Measurements from ENCODE around the gene KAZN.

The KAZN gene

GRCh38 chr1:14835725-14836124 is 237.2 kb downstream of the KAZN start:
- Histone ChIP-seq H3K27me3 (ENCODE audit: insufficient read depth, low read length) (no peaks in the 10 kb centered on the region), H3K4me3 (ENCODE audit: low read length) (no peak overlapping the region), H3K9me3 (ENCODE audit: insufficient read depth, low read depth, low read length) (no peaks in the 10 kb centered on the region), H3K36me3 (ENCODE audit: insufficient read depth, low read depth, low read length) (no peaks in the 10 kb centered on the region), H3K9ac (ENCODE audit: low read depth, low read length) (no peak overlapping the region), H3K4me1 (ENCODE audit: insufficient read depth, low read length) (0 out of 2 replicates have a peak, but pooled peaks cover 3% of the 10 kb centered on the region), H3K27ac (ENCODE audit: low read length) (no peak overlapping the region)

DNA sequence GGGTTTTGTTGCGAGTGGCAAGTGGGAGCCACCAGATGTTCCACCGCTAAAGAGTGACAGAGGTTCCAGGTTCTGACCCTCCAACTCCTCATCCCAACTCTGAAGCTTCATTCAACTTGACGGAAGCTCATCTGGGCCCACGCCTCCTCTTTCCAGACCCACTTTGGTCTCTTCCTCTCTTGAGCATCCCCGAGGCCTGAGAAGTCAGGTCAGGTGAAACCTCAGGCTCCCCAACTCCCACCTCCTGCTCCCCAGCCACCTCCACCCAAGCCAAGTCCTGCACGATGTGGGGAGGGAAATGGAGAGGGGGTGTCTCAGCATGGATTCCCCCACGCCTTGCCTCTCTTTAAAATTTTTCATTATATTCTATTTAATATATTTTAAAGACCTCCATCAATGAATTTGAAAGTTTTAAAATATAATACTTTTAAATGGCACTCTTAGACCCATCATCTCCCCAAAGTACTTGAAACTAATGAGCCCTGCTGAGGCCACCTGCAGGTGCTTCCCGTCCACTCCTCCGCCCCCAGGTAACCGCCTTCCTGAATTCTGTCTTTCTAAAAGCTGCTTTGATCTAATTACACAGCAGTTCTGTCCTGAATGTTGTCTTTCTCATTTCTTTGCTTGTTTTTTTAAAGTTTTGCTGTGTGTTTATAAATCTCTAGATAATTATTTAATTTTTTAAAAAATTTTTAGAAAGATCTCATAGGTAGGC is 238.1 kb downstream of the KAZN start:
- H3K9me3 ChIP-seq (ENCODE audit: insufficient read depth, low read depth, low read length), result peaks cover 4% of the 10 kb centered on the region; the same call in 1 of the 2 replicates
- H3K27me3 ChIP-seq (ENCODE audit: insufficient read depth, low read length), result no peaks in the 10 kb centered on the region
- H3K36me3 ChIP-seq (ENCODE audit: insufficient read depth, low read depth, low read length), result no peaks in the 10 kb centered on the region
- H3K9ac ChIP-seq (ENCODE audit: low read depth, low read length), result no peak overlapping the region
- 0 out of 2 replicates have a peak, but pooled peaks cover 3% of the 10 kb centered on the region for H3K4me1 ChIP-seq (ENCODE audit: insufficient read depth, low read length)
- H3K27ac ChIP-seq (ENCODE audit: low read length), result no peak overlapping the region
- no peak overlapping the region for H3K4me3 ChIP-seq (ENCODE audit: low read length)

DNA sequence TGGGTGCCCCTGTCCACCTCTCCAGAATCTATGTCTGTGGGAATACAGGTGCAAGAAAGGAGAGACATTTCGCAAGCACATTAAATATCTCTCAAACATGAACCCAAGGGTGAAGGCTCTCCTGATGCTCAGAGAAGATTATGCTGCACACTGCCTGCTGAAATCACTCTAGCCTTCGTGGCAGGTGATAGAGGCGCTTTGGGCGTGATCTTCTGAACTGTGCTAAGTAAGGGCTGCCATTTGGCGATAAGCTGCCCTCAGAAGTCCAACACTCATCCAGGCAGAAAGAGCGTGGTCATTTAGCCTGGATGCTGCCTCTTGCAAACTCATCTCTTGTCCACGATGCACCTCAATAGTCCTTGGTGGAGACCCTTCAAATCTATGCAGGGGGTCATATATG is 241.9 kb downstream of the KAZN start:
- Histone ChIP-seq H3K27ac (ENCODE audit: low read length) (no peak overlapping the region), H3K4me1 (ENCODE audit: insufficient read depth, low read length) (0 out of 2 replicates have a peak, but pooled peaks cover 3% of the 10 kb centered on the region), H3K4me3 (ENCODE audit: low read length) (no peak overlapping the region), H3K36me3 (ENCODE audit: insufficient read depth, low read depth, low read length) (no peaks in the 10 kb centered on the region), H3K9me3 (ENCODE audit: insufficient read depth, low read depth, low read length) (peaks cover 21% of the 10 kb centered on the region), H3K9ac (ENCODE audit: low read depth, low read length) (no peak overlapping the region), H3K27me3 (ENCODE audit: insufficient read depth, low read length) (no peaks in the 10 kb centered on the region)

- Histone ChIP-seq H3K9me3 (ENCODE audit: insufficient read depth, low read depth, low read length) (peaks cover 21% of the 10 kb centered on the region), H3K27me3 (ENCODE audit: insufficient read depth, low read length) (no peaks in the 10 kb centered on the region), H3K27ac (ENCODE audit: low read length) (no peak overlapping the region), H3K9ac (ENCODE audit: low read depth, low read length) (no peak overlapping the region), H3K4me1 (ENCODE audit: insufficient read depth, low read length) (0 out of 2 replicates have a peak, but pooled peaks cover under 1% of the 10 kb centered on the region), H3K36me3 (ENCODE audit: insufficient read depth, low read depth, low read length) (no peaks in the 10 kb centered on the region), H3K4me3 (ENCODE audit: low read length) (no peak overlapping the region)
Measured at GRCh38 chr1:14841456-14841855, 243.0 kb downstream of the KAZN start.

DNA sequence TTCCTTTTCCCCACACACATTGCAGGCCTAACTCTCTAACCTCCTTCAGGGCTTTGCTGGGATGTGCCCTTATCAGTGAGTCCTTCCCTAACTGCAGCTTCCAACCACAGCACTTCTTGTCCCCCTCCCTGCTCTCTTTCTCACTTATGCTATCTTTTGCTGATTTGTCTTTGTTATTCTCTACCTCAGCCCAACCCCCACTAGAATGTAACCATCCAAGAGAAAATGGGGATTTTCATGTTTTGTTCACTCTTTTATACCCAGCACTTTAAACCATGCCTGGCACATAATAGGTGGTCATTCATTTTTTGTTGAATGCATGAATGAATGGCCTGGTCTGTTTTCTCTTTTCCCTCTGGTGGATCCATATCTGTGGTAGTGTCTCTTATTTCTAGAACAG is 243.5 kb downstream of the KAZN start:
- no peak overlapping the region for H3K9ac ChIP-seq (ENCODE audit: low read depth, low read length)
- H3K27me3 ChIP-seq (ENCODE audit: insufficient read depth, low read length), result no peaks in the 10 kb centered on the region
- H3K36me3 ChIP-seq (ENCODE audit: insufficient read depth, low read depth, low read length), result no peaks in the 10 kb centered on the region

DNA sequence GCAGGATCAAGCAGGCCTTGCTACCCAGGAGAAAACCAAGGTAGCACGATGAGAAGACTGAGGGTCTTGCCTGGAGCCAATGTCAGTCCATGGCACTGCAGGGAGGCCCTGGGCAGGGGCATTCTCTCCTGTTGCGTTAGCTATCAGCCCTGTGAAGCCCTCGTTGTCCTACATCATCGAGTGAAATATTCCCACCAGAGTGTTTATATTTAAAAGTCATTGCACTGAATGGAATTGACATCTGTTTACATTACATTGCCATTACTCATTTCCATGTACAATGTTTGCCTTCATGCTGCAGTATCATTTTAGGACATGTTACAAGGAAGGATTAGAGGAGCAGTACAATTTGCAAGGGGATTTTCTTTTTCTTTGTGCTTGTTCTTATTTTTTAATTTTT is 243.9 kb downstream of the KAZN start:
- Histone ChIP-seq H3K27ac (ENCODE audit: low read length) (no peak overlapping the region), H3K4me1 (ENCODE audit: insufficient read depth, low read length) (no peaks in the 10 kb centered on the region), H3K4me3 (ENCODE audit: low read length) (no peak overlapping the region), H3K36me3 (ENCODE audit: insufficient read depth, low read depth, low read length) (no peaks in the 10 kb centered on the region), H3K9ac (ENCODE audit: low read depth, low read length) (no peak overlapping the region), H3K27me3 (ENCODE audit: insufficient read depth, low read length) (no peaks in the 10 kb centered on the region), H3K9me3 (ENCODE audit: insufficient read depth, low read depth, low read length) (peaks cover 21% of the 10 kb centered on the region)

More for the DNA sequence above, 243.5 kb downstream of the KAZN start:
- H3K9me3 ChIP-seq (ENCODE audit: insufficient read depth, low read depth, low read length), result peaks cover 21% of the 10 kb centered on the region
- no peak overlapping the region for H3K27ac ChIP-seq (ENCODE audit: low read length)
- H3K4me1 ChIP-seq (ENCODE audit: insufficient read depth, low read length), result no peaks in the 10 kb centered on the region
- no peak overlapping the region for H3K4me3 ChIP-seq (ENCODE audit: low read length)

- H3K9ac ChIP-seq (ENCODE audit: low read depth, low read length), result no peak overlapping the region
- no peaks in the 10 kb centered on the region for H3K36me3 ChIP-seq (ENCODE audit: insufficient read depth, low read depth, low read length)
- H3K9me3 ChIP-seq (ENCODE audit: insufficient read depth, low read depth, low read length), result peaks cover 21% of the 10 kb centered on the region
- H3K4me3 ChIP-seq (ENCODE audit: low read length), result no peak overlapping the region
- H3K4me1 ChIP-seq (ENCODE audit: insufficient read depth, low read length), result no peaks in the 10 kb centered on the region
- no peak overlapping the region for H3K27ac ChIP-seq (ENCODE audit: low read length)
- H3K27me3 ChIP-seq (ENCODE audit: insufficient read depth, low read length), result no peaks in the 10 kb centered on the region
Measured at GRCh38 chr1:14842891-14843290, 244.4 kb downstream of the KAZN start.

GRCh38 chr1:14843525-14843924 is 245.0 kb downstream of the KAZN start:
- Histone ChIP-seq H3K9me3 (ENCODE audit: insufficient read depth, low read depth, low read length) (peaks cover 21% of the 10 kb centered on the region), H3K4me1 (ENCODE audit: insufficient read depth, low read length) (no peaks in the 10 kb centered on the region), H3K27ac (ENCODE audit: low read length) (no peak overlapping the region), H3K4me3 (ENCODE audit: low read length) (no peak overlapping the region), H3K9ac (ENCODE audit: low read depth, low read length) (no peak overlapping the region), H3K27me3 (ENCODE audit: insufficient read depth, low read length) (no peaks in the 10 kb centered on the region), H3K36me3 (ENCODE audit: insufficient read depth, low read depth, low read length) (no peaks in the 10 kb centered on the region)

DNA sequence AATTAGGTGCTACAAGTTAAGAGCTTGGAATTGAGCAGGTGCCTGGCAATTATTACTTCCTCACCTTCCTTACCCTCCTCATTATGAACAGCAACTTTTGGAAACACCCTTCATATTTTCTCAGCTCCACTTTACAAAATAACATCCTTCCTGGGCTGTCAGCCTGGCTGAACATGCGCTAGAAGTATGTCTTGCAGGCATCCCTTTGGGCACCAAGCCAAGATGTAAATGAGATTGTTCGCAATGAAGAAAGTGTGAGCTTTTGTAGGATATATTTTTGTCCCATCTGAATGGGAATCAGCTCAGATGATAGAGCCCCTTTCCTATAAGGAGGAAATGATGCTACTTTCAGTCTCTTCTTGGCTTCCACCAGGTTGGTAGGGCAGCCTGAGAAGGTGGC is 245.9 kb downstream of the KAZN start:
- Histone ChIP-seq H3K27ac (ENCODE audit: low read length) (no peak overlapping the region), H3K9me3 (ENCODE audit: insufficient read depth, low read depth, low read length) (peaks cover 21% of the 10 kb centered on the region), H3K4me3 (ENCODE audit: low read length) (no peak overlapping the region), H3K9ac (ENCODE audit: low read depth, low read length) (no peak overlapping the region), H3K27me3 (ENCODE audit: insufficient read depth, low read length) (no peaks in the 10 kb centered on the region), H3K4me1 (ENCODE audit: insufficient read depth, low read length) (no peaks in the 10 kb centered on the region), H3K36me3 (ENCODE audit: insufficient read depth, low read depth, low read length) (no peaks in the 10 kb centered on the region)

DNA sequence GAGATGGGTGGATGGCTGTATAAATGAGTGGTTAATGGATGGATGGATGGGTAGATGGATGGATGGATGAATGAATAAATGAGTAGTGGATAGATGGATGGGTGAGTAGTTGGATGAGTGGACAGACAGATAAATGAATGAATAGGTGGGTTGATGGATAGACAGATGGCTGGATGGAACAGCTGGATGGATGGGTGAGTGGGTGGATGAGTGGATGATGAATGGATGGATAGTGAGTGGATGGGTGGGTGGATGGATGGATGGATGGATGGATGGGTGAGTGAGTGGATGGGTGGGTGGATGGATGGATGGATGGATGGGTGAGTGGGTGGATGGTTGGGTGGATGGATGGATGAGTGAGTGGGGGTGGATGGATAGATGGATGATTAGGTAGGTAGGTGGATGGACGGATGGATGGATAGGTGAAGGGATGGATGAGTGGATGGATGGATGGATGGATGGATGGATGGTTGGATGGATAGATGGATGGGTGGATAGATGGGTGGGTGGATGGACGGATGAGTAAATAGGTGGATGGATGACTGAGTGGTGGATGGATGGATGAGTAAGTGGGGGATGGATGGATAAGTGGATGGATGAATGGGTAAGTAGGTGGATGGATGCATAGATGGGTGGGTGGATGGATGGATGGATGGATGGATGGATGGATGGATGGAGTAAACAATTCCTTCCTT is 246.6 kb downstream of the KAZN start:
- Histone ChIP-seq H3K27ac (ENCODE audit: low read length) (no peak overlapping the region), H3K36me3 (ENCODE audit: insufficient read depth, low read depth, low read length) (no peaks in the 10 kb centered on the region), H3K9me3 (ENCODE audit: insufficient read depth, low read depth, low read length) (peaks cover 21% of the 10 kb centered on the region), H3K9ac (ENCODE audit: low read depth, low read length) (no peak overlapping the region), H3K27me3 (ENCODE audit: insufficient read depth, low read length) (no peaks in the 10 kb centered on the region), H3K4me1 (ENCODE audit: insufficient read depth, low read length) (no peaks in the 10 kb centered on the region), H3K4me3 (ENCODE audit: low read length) (no peak overlapping the region)

DNA sequence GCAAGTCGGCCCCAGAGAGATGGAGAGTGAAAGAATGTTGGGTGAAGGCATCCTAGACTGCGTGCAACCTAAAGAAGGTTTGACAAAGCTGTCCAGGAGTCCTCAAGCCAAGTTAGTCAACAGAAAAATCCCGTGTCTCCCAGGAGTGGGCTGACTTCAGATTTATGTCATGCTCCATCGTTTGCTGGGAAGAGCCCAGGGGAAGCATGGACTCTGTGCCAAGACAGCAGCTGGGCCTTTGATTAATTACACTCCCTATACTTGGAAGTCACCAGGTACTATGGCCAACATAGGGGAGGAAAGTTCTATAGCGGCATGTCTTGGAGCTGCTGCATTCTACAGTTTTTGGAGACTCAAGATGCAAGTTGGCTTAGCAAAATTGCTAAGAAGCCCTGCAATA is 247.4 kb downstream of the KAZN start:
- Histone ChIP-seq H3K9me3 (ENCODE audit: insufficient read depth, low read depth, low read length) (peaks cover 21% of the 10 kb centered on the region), H3K27me3 (ENCODE audit: insufficient read depth, low read length) (no peaks in the 10 kb centered on the region), H3K4me1 (ENCODE audit: insufficient read depth, low read length) (no peaks in the 10 kb centered on the region), H3K27ac (ENCODE audit: low read length) (no peak overlapping the region), H3K36me3 (ENCODE audit: insufficient read depth, low read depth, low read length) (no peaks in the 10 kb centered on the region), H3K9ac (ENCODE audit: low read depth, low read length) (no peak overlapping the region), H3K4me3 (ENCODE audit: low read length) (no peak overlapping the region)

- no peak overlapping the region for H3K27ac ChIP-seq (ENCODE audit: low read length)
- peaks cover 16% of the 10 kb centered on the region for H3K9me3 ChIP-seq (ENCODE audit: insufficient read depth, low read depth, low read length)
- no peaks in the 10 kb centered on the region for H3K27me3 ChIP-seq (ENCODE audit: insufficient read depth, low read length)
- H3K9ac ChIP-seq (ENCODE audit: low read depth, low read length), result no peak overlapping the region
- no peak overlapping the region for H3K4me3 ChIP-seq (ENCODE audit: low read length)
- H3K4me1 ChIP-seq (ENCODE audit: insufficient read depth, low read length), result no peaks in the 10 kb centered on the region
- no peaks in the 10 kb centered on the region for H3K36me3 ChIP-seq (ENCODE audit: insufficient read depth, low read depth, low read length)
Measured at GRCh38 chr1:14846688-14847087, 248.2 kb downstream of the KAZN start.
